ENCODE measurements around the gene MTOR.
"Not testable (repeated sequence)": the region's sequence is repeated elsewhere in the genome, so short reads cannot be mapped to it uniquely, and the experiment has no call there.

The MTOR gene

DNA sequence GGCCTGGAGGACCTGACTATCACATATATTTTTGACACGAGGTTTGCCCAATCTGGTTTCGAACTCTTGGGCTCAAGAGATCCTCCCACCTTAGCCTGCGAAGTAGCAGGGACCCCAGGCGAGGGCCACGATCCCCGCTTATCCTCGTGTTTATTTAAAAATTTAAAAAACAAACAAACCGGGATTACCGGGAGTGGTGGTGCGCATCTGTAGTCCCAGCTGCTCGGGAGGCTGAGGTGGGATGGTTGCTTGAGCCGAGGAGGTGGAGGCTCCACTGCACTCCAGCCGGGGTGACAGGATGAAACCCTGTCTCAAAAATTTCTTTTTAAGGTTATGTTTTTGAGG, 162.2 kb downstream of the MTOR start:
- no peak for DNase-seq

GRCh38 chr1:11099310-11100148, 162.8 kb downstream of the MTOR start, which contains the start of gene EXOSC10:
TSS of gene EXOSC10 (minus strand) at chr1:11099869. CDS start at chr1:11099831, 38 bp downstream.
- peak; percentile 91 to 96 for DNase-seq

GRCh38 chr1:11098931-11099309, 163.4 kb downstream of the MTOR start:
- DNase-seq = no peak

DNA sequence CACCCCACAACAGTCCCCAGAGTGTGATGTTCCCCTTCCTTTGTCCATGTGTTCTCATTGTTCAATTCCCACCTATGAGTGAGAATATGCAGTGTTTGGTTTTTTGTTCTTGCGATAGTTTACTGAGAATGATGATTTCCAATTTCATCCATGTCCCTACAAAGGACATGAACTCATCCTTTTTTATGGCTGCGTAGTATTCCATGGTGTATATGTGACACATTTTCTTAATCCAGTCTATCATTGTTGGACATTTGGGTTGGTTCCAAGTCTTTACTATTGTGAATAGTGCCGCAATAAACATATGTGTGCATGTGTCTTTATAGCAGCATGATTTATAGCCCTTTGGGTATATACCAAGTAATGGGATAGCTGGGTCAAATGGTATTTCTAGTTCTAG, 178.6 kb downstream of the MTOR start:
- DNase-seq = not testable (repeated sequence)

DNA sequence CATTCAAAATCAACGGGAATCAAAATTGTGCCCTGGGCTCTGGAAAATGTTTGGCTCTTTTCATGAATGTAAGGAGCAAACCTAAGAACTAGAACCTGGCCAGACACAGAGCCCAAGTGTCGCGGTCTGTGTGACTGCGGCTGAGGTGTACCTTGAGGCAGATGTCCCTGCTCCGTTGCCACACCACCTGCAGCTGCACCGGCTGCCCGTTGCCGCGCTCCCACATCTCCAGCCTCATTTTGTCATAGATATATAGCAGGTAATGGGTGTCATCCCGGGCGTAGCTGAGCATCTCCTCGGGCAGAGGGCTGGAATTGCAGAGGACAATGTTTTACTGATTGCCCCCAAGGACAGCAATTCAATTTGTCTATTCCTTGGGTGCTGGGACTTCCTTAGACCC, 181.4 kb downstream of the MTOR start:
- no peak for DNase-seq

GRCh38 chr1:11078631-11079030, 183.7 kb downstream of the MTOR start:
- no peak for DNase-seq

GRCh38 chr1:11073398-11073797, 189.0 kb downstream of the MTOR start:
- DNase-seq = not testable (repeated sequence)

GRCh38 chr1:11072216-11072917, 190.0 kb downstream of the MTOR start:
- no peak for DNase-seq

- no peak for DNase-seq
Measured at GRCh38 chr1:11071463-11072215, 190.7 kb downstream of the MTOR start.

DNA sequence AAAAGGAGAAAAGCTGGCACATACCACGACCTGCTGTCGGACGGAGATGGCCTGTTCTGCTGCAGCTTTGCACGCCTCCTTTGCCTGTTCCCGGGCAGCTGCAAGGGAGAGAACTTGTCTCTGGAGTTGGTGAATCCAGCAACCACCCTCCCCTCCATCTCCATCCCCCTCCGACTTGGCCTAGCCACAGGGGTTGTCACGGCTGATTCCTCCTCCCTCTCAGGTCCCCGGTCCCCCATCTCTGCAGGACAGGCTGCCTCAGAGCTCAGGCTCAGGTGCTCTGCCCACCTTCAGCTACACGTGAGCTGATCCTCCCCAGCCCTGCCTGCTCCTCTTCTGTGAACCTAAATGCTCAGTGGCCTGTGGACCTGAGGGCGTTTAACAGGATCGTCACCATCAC, 191.5 kb downstream of the MTOR start:
- DNase-seq = no peak

- no peak for DNase-seq
Measured at GRCh38 chr1:11068600-11069473, 193.5 kb downstream of the MTOR start.

- DNase-seq = no peak
Measured at GRCh38 chr1:11067716-11068599, 194.4 kb downstream of the MTOR start.

DNA sequence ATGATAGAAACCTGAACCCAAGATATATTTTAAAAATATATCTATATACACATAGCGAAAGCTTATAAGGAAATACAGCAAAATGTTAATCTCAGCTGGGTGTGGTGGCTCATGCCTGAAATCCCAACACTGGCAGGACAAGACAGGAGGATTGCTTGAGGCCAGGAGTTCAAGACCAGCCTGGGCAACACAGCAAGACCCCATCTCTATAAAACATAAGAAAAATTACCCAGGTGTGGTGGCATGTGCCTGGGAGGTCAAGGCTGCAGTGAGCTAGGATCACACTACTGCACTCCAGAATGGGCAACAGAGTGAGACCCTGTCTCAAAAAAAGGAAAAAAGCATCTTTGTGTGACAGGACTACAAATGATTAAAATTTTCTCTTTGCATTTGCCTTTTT, 196.6 kb downstream of the MTOR start:
- DNase-seq = no peak

DNA sequence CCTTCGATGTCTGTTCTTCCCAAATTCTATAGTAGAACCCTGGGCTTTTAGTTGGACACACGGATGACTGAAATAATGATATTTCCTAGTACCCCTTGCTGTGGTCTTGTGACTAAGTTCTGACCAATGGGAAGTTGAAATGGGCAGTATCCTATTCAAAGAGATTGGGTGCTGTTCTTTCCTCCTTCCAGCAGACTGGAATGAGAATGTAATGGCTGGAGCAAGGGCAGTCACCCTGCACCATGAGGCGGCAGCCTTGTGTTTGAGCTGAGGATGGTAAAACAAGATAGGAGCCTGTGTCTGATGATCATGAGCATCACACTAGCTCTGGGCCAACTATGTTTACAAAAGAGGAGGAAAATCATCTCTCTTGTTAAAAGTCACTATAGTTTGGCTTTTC, 197.4 kb downstream of the MTOR start:
- no peak for DNase-seq

DNA sequence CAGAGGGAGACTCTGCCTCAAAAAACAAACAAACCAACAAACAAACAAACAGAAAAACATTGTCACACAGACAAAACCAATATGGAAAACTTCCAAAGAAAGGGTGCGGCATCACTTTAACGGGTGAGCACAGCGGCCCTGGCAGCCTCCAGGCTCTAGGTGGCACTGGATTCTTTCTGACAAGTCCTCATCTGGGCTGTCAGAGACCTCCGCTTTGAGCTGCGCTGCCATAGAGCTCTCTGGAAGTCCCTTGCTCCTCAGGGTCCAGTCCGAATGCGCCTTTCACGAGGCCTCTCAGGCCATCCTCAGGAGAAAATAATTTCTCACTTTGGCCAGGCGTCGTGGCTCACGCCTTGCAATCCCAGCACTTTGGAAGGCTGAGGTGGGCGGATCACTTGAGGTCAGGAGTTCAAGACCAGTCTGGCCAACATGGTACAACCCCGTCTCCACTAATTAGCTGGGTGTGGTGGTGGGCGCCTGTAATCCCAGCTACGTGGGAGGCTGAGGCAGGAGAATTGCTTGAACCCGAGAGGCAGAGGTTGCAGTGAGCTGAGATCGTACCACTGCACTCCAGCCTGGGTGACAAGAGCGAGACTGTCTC, 198.3 kb downstream of the MTOR start:
- not testable (repeated sequence) for DNase-seq

GRCh38 chr1:11062965-11063401, 199.4 kb downstream of the MTOR start:
- no peak for DNase-seq

GRCh38 chr1:11061652-11062365, 200.5 kb downstream of the MTOR start:
- no peak for DNase-seq

DNA sequence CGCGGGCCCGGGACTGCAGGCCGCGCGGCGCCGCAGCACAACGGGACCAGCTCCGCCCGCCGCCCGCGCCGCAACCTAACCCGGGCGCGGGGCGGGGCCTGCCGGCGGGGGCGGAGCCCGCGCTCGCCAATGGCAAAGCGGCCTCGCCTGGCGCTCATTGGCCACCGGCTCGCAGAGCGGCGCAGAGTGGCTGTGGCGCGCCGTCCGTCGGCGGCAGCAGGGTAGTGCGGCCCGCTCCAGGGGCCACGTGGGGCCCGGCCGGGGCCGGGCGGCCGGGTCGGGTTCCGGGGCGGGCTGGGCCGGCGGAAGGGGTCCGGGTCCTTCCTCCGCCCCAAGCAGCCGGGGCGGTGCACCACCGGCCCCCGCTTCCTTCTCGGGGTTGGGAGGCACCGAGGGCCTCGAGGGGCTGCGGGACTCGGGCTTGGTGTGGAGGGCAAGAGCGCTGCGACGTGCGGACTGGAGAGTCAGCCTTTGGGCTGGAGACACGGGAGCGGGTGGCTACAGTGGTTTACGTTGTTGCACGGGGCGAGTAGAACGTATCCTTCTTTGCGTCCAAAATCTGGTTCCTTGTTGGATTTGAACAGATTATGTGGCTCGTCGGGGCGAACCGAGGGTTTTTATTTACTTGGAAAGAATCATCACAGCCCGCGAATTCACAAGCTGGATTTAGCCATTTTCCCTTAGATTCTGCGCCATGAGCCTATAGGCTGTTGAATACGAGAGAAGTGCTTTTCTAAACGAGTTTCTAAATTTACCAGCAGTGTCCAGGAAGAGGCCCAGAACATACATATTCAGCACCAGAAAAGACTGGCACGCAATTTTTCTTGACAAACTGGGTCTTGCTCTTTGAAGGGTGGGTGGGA, 202.2 kb downstream of the MTOR start, which contains the start of gene SRM:
TSS of gene SRM (minus strand) at position 51 of the 863 bp plus-strand sequence. CDS start 75 bp downstream, outside the sequence.
- DNase-seq = peak; percentile 89 to 93
